Naive thymus-derived CD8-positive, alpha-beta T cell (primary cell): ENCODE measurements around the gene PRKCE. TPM values are rescaled to one million over a fixed set of nuclear protein-coding genes. Genes with fewer than 3 reads are reported as not detected.
A peak's percentile ranks its signal among the peaks of the same experiment; 100 is the strongest.

ENCODE experiments used
- ATAC-seq, 2 donors: fragments of 150-1000 bp; cut with Tn5 transposase in 1 of 2; sonication (Bioruptor Pico), chemical (Tn5 transposase) in 1 of 2; 1 replicate in 1 of 2; 2 replicates in 1 of 2; pipeline ENCODE4 v1.10.0; 2021; ENCODE audit warnings: mild to moderate bottlenecking in 2 of 2, moderate library complexity in 2 of 2
- POLR2A ChIA-PET: fragments of 350-600 bp; sonication (Branson Sonifier 250); formaldehyde crosslinking; loops from one replicate; lab custom pipeline; 2021; ENCODE audit warnings: antibody characterized with exemption; lab: Charles Lee
- DNase-seq, 10 donors: peaks; one replicate each; pipeline versions ENCODE4 v3.0.0 to v3.0.0-alpha.2; 2020 to 2022
- H3K27ac Mint-ChIP-seq, 10 donors: one replicate each; pipeline ENCODE4 v1.8.0; 2020 to 2022; ENCODE audit warnings: mild to moderate bottlenecking in 10 of 10, mixed read lengths in 10 of 10, moderate library complexity in 4 of 10, inconsistent platforms in 1 of 10
- H3K27me3 Mint-ChIP-seq, 5 donors: one replicate each; pipeline ENCODE4 v1.8.0; 2021 to 2022; ENCODE audit warnings: mixed read lengths in 5 of 5
- H3K36me3 Mint-ChIP-seq, 3 donors: one replicate each; pipeline ENCODE4 v1.8.0; 2020 to 2022; ENCODE audit warnings: mixed read lengths in 3 of 3, mild to moderate bottlenecking in 2 of 3, inconsistent platforms in 1 of 3
- H3K4me1 Mint-ChIP-seq, 4 donors: one replicate each; pipeline ENCODE4 v1.8.0; 2021 to 2022; ENCODE audit warnings: mixed read lengths in 4 of 4
- H3K4me3 Mint-ChIP-seq, 10 donors: one replicate each; pipeline ENCODE4 v1.8.0; 2020 to 2022; ENCODE audit warnings: mild to moderate bottlenecking in 10 of 10, mixed read lengths in 10 of 10, moderate library complexity in 6 of 10, inconsistent platforms in 1 of 10
- H3K9me3 Mint-ChIP-seq, 9 donors: one replicate each; pipeline ENCODE4 v1.8.0; 2020 to 2022; ENCODE audit warnings: mixed read lengths in 9 of 9, mild to moderate bottlenecking in 3 of 9, inconsistent platforms in 1 of 9, moderate library complexity in 1 of 9
- polyA plus RNA-seq, 3 donors: library from polyadenylated mRNA; unstranded; fragments of 300-500 nt; fragmentation: Illumina TruSeq; gene quantifications; one replicate each; pipeline ENCODE4 v1.2.3, GENCODE V29; 2021
- total RNA-seq, 8 experiments: library from RNA in 2 of 8; stranded (reverse) in 2 of 8; gene quantifications; one replicate each; pipeline ENCODE4 v1.2.3 and lab custom pipeline; 2021 to 2026

The PRKCE gene
- total and polyA plus RNA-seq, 5 experiments from 2014 or later = 1.6 to 20.2 (median 2.7) TPM

- no peak for DNase-seq
- POLR2A ChIA-PET = no interaction called here
- peaks cover 3 to 19% (median 4%) of the 10 kb centered on the region in 4 donors for H3K4me1 Mint-ChIP-seq
- H3K36me3 Mint-ChIP-seq = peaks cover 3 to 9% (median 7%) of the 10 kb centered on the region in 3 donors
- H3K27me3 Mint-ChIP-seq = no peaks in the 10 kb centered on the region
- H3K27ac Mint-ChIP-seq = no peak overlapping the region
- no peak overlapping the region for H3K4me3 Mint-ChIP-seq
- no peak for ATAC-seq
- H3K9me3 Mint-ChIP-seq = peaks cover under 1 to 13% (median 6%) of the 10 kb centered on the region in 9 donors
These were observed 219.6 kb downstream of the PRKCE start for GRCh38 chr2:45871025-45871424.

- no peak overlapping the region for H3K4me3 Mint-ChIP-seq
- peaks cover 3 to 19% (median 4%) of the 10 kb centered on the region in 4 donors for H3K4me1 Mint-ChIP-seq
- peak overlapping the region in 1 of 10 donors; percentile 27 for H3K27ac Mint-ChIP-seq
- peaks cover 3 to 18% (median 11%) of the 10 kb centered on the region in 9 donors for H3K9me3 Mint-ChIP-seq
- POLR2A ChIA-PET = no interaction called here
- H3K36me3 Mint-ChIP-seq = peaks cover 7 to 14% (median 12%) of the 10 kb centered on the region in 3 donors
- ATAC-seq (no peak), DNase-seq (no peak)
- no peaks in the 10 kb centered on the region for H3K27me3 Mint-ChIP-seq
These were observed 220.1 kb downstream of the PRKCE start for GRCh38 chr2:45871541-45871940.

GRCh38 chr2:45872211-45872610, 220.7 kb downstream of the PRKCE start:
- peaks cover 3 to 19% (median 4%) of the 10 kb centered on the region in 4 donors for H3K4me1 Mint-ChIP-seq
- DNase-seq (no peak), ATAC-seq (no peak)
- H3K27ac Mint-ChIP-seq = peak overlapping the region in 1 of 10 donors; percentile 10
- POLR2A ChIA-PET = no interaction called here
- H3K4me3 Mint-ChIP-seq = no peak overlapping the region
- H3K36me3 Mint-ChIP-seq = peaks cover 8 to 18% (median 17%) of the 10 kb centered on the region in 3 donors
- peaks cover 3 to 24% (median 15%) of the 10 kb centered on the region in 9 donors for H3K9me3 Mint-ChIP-seq
- H3K27me3 Mint-ChIP-seq = no peaks in the 10 kb centered on the region

DNA sequence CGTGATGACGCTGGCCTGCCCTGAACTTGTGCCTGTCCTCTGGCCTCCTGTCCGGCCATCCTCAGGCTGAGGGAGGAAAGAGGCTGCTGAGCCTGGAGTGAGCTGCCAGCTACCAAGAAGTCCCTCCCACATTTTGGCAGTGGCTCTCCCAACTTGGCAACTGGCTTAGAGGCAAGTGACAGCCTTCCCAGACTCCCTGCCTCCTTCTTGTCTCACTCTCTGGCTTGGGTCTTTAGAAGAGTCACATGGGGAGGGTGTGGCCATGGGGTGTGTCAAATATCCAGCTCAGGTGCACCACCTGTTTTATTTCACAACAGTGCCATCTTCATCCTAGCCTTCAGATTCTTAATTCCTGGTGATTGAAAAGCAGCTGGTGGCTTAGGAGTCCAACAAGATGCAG, 222.9 kb downstream of the PRKCE start:
- Mint-ChIP-seq H3K27ac (no peak overlapping the region), H3K27me3 (no peaks in the 10 kb centered on the region), H3K4me1 (peaks cover 0 to 6% (median 2%) of the 10 kb centered on the region in 4 donors), H3K4me3 (no peak overlapping the region), H3K9me3 (peaks cover 3 to 32% (median 18%) of the 10 kb centered on the region in 9 donors), H3K36me3 (peaks cover 14 to 25% (median 25%) of the 10 kb centered on the region in 3 donors)
- POLR2A ChIA-PET = no interaction called here
- ATAC-seq = no peak
- no peak for DNase-seq

DNA sequence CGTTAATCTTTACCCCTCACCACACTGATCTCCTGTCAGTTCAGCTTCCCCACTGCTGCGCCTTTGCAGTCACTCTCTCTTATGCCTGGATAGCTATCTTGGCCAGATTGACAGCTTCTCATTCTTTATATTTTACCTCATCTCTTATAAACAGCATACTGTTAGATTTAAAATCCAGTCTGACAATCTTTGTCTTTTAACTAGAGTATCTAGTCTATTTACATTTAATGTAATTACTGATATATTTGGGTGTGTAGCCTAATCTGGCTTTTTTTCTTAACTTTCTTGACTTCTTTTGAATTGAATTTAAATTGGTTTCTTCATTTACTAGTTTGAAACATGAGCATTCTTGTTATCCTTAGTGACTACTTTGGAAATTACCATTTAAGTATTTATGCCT, 225.1 kb downstream of the PRKCE start:
- POLR2A ChIA-PET = no interaction called here
- H3K4me1 Mint-ChIP-seq = peaks cover 0 to 6% (median 2%) of the 10 kb centered on the region in 4 donors
- ATAC-seq (no peak), DNase-seq (no peak)
- H3K4me3 Mint-ChIP-seq = no peak overlapping the region
- peaks cover 3 to 32% (median 18%) of the 10 kb centered on the region in 9 donors for H3K9me3 Mint-ChIP-seq
- H3K36me3 Mint-ChIP-seq = peaks cover 14 to 25% (median 25%) of the 10 kb centered on the region in 3 donors
- H3K27ac Mint-ChIP-seq = no peak overlapping the region
- H3K27me3 Mint-ChIP-seq = no peaks in the 10 kb centered on the region

GRCh38 chr2:45879406-45879805, 227.9 kb downstream of the PRKCE start:
- POLR2A ChIA-PET = no interaction called here
- H3K4me1 Mint-ChIP-seq = peaks cover 0 to 4% (median 0%) of the 10 kb centered on the region in 4 donors
- H3K9me3 Mint-ChIP-seq = peaks cover 3 to 32% (median 18%) of the 10 kb centered on the region in 9 donors
- H3K27me3 Mint-ChIP-seq = no peaks in the 10 kb centered on the region
- no peak overlapping the region for H3K27ac Mint-ChIP-seq
- ATAC-seq = no peak
- no peak for DNase-seq
- no peak overlapping the region for H3K4me3 Mint-ChIP-seq
- peaks cover 14 to 25% (median 23%) of the 10 kb centered on the region in 3 donors for H3K36me3 Mint-ChIP-seq

GRCh38 chr2:45879936-45880335, 228.5 kb downstream of the PRKCE start:
- Mint-ChIP-seq H3K27me3 (no peaks in the 10 kb centered on the region), H3K9me3 (peaks cover 3 to 30% (median 18%) of the 10 kb centered on the region in 9 donors), H3K36me3 (peaks cover 14 to 25% (median 23%) of the 10 kb centered on the region in 3 donors), H3K4me3 (no peak overlapping the region), H3K4me1 (peaks cover 0 to 8% (median 0%) of the 10 kb centered on the region in 4 donors), H3K27ac (no peak overlapping the region)
- DNase-seq = no peak
- no peak for ATAC-seq
- POLR2A ChIA-PET = no interaction called here

- Mint-ChIP-seq H3K36me3 (peaks cover 6 to 8% (median 8%) of the 10 kb centered on the region in 3 donors), H3K4me1 (peaks cover 2 to 26% (median 5%) of the 10 kb centered on the region in 4 donors), H3K27ac (no peak overlapping the region), H3K4me3 (no peak overlapping the region), H3K9me3 (peaks cover 0 to 9% (median 3%) of the 10 kb centered on the region in 9 donors), H3K27me3 (no peaks in the 10 kb centered on the region)
- POLR2A ChIA-PET = no interaction called here
- ATAC-seq = no peak
- no peak for DNase-seq
These were observed 230.6 kb downstream of the PRKCE start for GRCh38 chr2:45881970-45882581.

DNA sequence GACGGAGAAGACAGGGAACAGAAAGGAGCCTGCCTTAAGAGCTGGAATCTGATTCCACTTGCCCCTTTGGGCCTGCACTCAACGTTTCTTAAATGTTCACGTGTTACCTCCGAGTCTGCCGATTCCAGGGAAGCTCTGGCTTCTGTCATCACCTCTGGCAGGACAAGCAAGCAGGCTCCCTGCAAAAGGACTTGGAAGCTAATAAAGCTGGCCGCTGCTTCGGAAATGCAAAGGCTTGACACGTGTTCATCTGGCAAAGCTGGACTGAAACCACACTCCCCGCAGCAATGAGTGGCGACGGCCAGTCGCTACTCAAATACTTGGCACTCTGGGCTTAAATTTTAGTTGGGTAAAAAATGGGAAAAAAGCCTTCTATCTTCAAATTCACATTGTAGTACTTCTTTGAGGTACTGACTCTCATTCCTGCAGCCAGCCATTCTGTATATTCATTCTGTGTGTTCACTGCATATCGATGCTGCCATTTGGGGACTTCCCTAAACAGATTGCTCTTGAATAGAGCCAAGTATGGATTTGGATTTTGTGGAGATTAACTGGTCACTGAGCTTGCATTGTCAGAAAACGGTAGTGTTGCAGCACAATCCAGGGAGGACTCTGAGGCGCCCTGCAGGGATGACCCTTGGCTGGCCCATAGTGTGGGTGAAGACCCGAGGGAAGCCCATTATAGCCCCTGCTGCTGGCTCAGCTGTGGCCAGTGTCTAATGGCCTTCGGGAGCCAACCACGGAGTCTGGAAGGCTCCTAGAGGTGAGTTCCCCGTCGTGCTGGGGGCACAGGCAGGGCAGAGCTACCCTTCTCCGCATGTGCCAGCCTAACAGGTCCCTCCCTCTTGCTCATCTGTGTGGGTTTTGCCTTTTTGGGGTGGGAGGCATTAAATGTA, 231.5 kb downstream of the PRKCE start:
- DNase-seq (no peak), ATAC-seq (no peak)
- Mint-ChIP-seq H3K4me3 (no peak overlapping the region), H3K27me3 (no peaks in the 10 kb centered on the region), H3K36me3 (peaks cover 2 to 6% (median 4%) of the 10 kb centered on the region in 3 donors), H3K27ac (no peak overlapping the region), H3K9me3 (peaks cover 0 to 3% (median 0%) of the 10 kb centered on the region in 9 donors), H3K4me1 (peaks cover 4 to 31% (median 8%) of the 10 kb centered on the region in 4 donors)
- POLR2A ChIA-PET = interaction anchor here (0.8 kb wide), 1 partner anchor 87 kb away, joined by 3 read pairs; no protein-coding TSS in a partner anchor

GRCh38 chr2:45883603-45884000, 232.1 kb downstream of the PRKCE start:
- POLR2A ChIA-PET = no interaction called here
- DNase-seq = no peak
- ATAC-seq = no peak
- Mint-ChIP-seq H3K27ac (no peak overlapping the region), H3K36me3 (peaks cover 0 to 2% (median 2%) of the 10 kb centered on the region in 3 donors), H3K9me3 (peaks cover 0 to 3% (median 0%) of the 10 kb centered on the region in 9 donors), H3K4me1 (peaks cover 4 to 36% (median 11%) of the 10 kb centered on the region in 4 donors), H3K4me3 (no peak overlapping the region), H3K27me3 (no peaks in the 10 kb centered on the region)

- Mint-ChIP-seq H3K27ac (no peak overlapping the region), H3K27me3 (no peaks in the 10 kb centered on the region)
These were observed 232.7 kb downstream of the PRKCE start for GRCh38 chr2:45884126-45884525.

GRCh38 chr2:45885171-45885621, 233.7 kb downstream of the PRKCE start:
- POLR2A ChIA-PET = no interaction called here
- Mint-ChIP-seq H3K36me3 (no peaks in the 10 kb centered on the region), H3K27me3 (no peaks in the 10 kb centered on the region), H3K4me1 (peaks cover 8 to 52% (median 26%) of the 10 kb centered on the region in 4 donors), H3K27ac (no peak overlapping the region), H3K9me3 (no peaks in the 10 kb centered on the region), H3K4me3 (no peak overlapping the region)
- ATAC-seq (no peak), DNase-seq (no peak)

More at GRCh38 chr2:45884126-45884525, 232.7 kb downstream of the PRKCE start:
- ATAC-seq (no peak), DNase-seq (no peak)
- Mint-ChIP-seq H3K36me3 (peaks cover 0 to 2% (median 2%) of the 10 kb centered on the region in 3 donors), H3K4me3 (no peak overlapping the region), H3K4me1 (peaks cover 6 to 42% (median 16%) of the 10 kb centered on the region in 4 donors), H3K9me3 (peaks cover 0 to 3% (median 0%) of the 10 kb centered on the region in 9 donors)
- POLR2A ChIA-PET = no interaction called here
